ENCODE data around the gene NR6A1.

DNA sequence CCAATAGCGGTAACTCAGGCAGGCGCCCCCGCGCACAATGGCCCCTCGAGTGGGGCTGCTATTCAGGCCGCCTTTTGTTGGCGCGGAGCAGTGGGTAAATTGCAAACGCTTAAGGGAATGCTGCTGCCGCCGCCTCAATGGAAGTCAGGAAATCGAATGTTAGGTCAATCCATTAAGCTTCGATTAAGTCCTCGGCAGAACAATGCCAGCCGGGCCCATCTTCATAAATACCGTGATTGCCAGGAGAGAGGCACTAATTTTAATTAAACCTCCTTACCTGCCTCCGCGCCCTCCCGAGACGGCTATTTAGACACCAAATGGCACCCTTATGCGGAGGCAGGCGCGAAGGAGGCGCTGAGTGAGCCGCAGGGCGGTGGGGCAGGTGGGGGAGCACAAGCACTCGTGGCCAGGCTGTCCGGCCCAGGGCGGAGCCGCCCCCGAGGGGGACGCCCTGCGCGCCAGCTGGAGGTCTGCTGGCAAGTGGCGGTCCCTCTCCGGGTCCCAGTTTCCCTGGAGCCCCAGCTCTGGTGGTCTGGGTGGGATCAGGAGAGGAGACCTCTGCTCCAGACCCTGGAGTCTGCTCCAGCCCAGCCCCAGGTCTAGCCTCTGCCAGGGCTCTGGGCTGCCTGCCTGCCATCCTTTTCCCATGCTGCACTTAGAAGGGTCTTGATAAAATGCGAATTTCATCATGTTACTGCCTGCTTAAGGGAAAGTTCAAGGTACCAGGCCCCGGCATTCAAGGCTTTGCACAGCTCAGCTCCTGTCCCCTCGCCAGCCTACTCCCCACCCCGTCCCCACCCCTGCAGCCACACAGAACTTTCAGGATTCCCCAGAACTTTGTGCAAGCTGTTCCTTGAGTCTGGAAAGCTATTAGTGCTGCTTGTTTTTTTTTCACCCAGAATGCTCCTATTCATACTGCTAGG lies 283.6 kb downstream of the NR6A1 start:
- TF ChIP-seq EP300 (IDR thresholded peaks at IDR 0.05) (no peak), POLR2A (IDR thresholded peaks at IDR 0.05) (no peak), POLR2AphosphoS5 (IDR thresholded peaks at IDR 0.05) (no peak)
- TF ChIP-seq, protein P1, sequence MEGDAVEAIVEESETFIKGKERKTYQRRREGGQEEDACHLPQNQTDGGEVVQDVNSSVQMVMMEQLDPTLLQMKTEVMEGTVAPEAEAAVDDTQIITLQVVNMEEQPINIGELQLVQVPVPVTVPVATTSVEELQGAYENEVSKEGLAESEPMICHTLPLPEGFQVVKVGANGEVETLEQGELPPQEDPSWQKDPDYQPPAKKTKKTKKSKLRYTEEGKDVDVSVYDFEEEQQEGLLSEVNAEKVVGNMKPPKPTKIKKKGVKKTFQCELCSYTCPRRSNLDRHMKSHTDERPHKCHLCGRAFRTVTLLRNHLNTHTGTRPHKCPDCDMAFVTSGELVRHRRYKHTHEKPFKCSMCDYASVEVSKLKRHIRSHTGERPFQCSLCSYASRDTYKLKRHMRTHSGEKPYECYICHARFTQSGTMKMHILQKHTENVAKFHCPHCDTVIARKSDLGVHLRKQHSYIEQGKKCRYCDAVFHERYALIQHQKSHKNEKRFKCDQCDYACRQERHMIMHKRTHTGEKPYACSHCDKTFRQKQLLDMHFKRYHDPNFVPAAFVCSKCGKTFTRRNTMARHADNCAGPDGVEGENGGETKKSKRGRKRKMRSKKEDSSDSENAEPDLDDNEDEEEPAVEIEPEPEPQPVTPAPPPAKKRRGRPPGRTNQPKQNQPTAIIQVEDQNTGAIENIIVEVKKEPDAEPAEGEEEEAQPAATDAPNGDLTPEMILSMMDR (IDR thresholded peaks at IDR 0.05) = no peak
